ENCODE results near the gene TPRG1.

The TPRG1 gene

DNA sequence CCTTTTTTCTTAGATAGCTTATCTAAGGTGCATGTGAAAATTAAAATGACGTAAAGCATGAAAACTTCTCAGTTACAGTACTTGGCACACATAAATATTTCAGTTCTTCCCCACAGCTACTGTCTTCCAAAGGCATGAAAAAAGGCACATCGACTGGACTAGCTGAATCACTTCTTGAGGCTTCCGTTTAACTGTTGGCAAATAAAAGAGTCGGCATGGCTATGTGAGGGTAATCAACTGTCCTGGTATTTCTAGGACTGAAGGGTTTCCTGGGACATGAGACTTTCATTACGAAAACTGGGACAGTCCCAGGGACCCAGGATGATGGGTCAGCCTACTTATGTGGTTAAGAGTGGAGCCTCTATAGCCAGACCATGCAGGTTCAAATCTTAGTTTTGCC is 168.2 kb downstream of the TPRG1 start:
- TF ChIP-seq, protein P1, sequence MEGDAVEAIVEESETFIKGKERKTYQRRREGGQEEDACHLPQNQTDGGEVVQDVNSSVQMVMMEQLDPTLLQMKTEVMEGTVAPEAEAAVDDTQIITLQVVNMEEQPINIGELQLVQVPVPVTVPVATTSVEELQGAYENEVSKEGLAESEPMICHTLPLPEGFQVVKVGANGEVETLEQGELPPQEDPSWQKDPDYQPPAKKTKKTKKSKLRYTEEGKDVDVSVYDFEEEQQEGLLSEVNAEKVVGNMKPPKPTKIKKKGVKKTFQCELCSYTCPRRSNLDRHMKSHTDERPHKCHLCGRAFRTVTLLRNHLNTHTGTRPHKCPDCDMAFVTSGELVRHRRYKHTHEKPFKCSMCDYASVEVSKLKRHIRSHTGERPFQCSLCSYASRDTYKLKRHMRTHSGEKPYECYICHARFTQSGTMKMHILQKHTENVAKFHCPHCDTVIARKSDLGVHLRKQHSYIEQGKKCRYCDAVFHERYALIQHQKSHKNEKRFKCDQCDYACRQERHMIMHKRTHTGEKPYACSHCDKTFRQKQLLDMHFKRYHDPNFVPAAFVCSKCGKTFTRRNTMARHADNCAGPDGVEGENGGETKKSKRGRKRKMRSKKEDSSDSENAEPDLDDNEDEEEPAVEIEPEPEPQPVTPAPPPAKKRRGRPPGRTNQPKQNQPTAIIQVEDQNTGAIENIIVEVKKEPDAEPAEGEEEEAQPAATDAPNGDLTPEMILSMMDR (IDR thresholded peaks at IDR 0.05; ENCODE audit: low read depth, low read length), result no peak
- H3K4me3 ChIP-seq (ENCODE audit: low read depth, low read length), result no peak overlapping the region

DNA sequence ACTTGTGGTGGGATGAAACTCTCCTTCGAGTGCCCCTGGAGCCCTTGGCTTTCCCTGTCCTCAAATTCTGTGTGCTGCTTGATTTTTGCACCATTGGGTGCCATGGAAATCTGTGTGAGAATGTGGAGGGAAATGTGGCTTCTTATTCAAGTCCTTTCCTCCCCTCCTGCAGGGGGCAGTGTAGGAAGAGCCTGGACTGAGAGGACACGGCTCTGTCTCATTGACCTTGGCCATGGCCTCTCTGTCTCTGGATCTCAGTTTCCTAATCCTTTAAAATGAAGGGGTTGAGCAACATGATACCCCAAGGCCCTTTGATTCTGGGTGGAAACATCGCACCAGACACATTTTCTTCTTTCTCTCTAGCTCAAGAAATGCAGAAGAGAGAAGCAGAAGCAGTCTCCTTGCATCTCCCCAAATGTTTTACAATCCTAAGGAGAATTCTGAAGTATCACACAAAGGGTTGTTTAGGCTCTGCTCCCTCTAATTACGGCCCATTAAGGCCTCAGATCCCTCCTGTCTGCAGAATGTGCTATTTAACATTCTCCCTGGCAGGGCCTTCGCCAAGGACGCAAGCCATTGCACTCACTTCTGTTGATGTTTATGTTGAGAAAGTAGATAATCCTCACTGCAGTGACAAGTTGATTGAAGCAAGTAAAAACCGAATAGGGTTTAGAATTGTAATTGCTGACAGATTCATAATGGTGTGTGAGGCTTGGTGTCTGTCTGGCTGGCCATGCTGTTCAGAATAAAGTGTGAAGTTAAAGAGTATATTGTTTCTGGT is 169.1 kb downstream of the TPRG1 start:
- TF ChIP-seq, protein P1 (IDR thresholded peaks at IDR 0.05; ENCODE audit: low read depth, low read length), result no peak
- no peak overlapping the region for H3K4me3 ChIP-seq (ENCODE audit: low read depth, low read length)

DNA sequence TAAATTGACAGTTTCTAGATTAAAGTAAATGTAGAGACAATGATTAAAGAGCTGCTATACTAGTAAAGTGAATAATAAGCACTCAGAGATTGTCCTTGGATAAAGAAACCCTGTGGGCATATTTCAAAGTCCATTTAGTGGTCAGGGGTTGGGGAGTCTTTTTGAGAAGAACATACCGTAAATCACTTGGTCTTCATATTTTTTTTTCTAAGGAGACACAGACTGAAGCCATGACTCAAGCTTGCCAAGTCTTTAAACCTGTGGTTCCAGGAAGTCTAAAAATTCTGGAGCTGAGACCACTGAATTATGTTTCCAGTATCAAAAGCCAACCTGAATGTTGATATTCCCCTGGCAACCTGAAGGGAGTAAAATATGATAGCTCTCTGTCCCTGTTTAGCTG is 171.0 kb downstream of the TPRG1 start:
- no peak overlapping the region for H3K4me3 ChIP-seq (ENCODE audit: low read depth, low read length)
- TF ChIP-seq, protein P1 (IDR thresholded peaks at IDR 0.05; ENCODE audit: low read depth, low read length), result no peak

DNA sequence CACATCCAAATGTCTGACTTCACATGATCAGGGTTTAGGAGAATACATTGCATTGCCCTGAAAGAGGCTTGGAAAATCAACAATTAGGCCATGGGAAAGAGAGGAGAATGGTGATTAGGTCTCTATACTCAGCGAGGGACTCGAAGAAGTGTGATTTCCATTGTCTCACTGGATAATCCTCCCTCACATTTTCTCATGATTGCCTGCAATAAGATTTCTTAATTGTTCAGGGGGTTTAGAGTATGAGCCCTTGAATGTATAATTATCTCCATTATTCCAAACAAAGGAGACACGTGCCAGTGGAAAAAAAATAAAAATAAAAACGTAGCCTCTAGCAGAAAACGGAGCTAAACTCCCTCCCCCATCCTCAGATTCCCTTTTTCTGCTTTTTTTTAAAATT is 173.2 kb downstream of the TPRG1 start:
- no peak overlapping the region for H3K4me3 ChIP-seq (ENCODE audit: low read depth, low read length)
- TF ChIP-seq, protein P1 (IDR thresholded peaks at IDR 0.05; ENCODE audit: low read depth, low read length), result no peak

DNA sequence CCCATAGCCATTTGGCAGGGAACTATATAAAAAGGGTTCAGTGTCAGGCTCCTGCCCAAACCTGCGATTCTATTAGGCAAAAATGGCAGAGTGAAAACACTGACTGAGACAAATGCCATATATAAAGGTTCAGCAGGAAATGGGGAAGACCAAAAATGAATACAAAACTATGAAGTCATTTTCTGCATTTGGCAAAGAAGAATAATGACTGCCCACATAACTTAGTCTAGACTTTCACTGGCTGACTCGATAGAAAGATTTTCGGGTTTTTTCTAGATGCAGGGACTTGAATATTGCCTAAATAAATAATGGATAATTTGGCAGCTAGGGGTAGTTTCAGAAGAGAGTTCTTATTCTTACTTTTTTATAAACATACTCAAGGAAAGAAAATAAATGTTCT is 178.0 kb downstream of the TPRG1 start:
- no peak overlapping the region for H3K4me3 ChIP-seq (ENCODE audit: low read depth, low read length)
- TF ChIP-seq, protein P1 (IDR thresholded peaks at IDR 0.05; ENCODE audit: low read depth, low read length), result no peak

DNA sequence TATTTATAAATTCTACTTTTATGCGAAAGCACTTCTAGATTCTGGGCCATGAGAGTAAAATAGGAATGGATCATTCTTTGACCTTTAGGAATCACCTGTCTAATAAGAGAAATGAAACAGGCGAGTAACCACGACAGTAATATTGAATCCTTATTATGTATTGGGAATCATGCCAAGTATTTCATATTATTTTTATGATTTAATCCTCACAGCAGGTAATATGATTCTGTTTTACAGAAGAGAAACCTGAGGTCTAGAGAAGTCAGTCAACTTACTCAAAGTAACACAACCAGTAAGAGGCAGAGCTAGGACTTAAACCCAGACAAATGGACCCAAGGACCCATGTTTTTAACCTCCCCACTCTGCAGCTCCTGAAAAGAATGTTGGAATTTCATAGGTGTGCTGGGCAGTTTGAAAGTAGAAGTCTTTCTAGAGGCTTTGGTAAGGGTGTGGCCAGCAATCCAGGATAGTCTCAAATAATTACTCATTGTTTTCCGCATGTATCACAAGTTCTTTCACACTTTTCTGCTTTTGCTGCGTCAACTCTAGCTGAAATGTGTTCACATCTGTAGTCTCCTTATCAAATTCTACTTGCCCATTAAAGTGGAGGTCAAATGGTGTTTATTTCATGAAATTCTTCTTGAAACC is 181.7 kb downstream of the TPRG1 start:
- no peak overlapping the region for H3K4me3 ChIP-seq (ENCODE audit: low read depth, low read length)
- TF ChIP-seq, protein P1 (IDR thresholded peaks at IDR 0.05; ENCODE audit: low read depth, low read length), result no peak

All from WI38 (cell line).